ENCODE data around the gene CPNE6. TPM values are rescaled to one million over a fixed set of nuclear protein-coding genes. Genes with fewer than 3 reads are reported as not detected.

Gene CPNE6
- polyA plus RNA-seq, 1 donor (not counting 4 experiments of a cell fraction or from before 2014, with no cell fraction given) = not detected

DNA sequence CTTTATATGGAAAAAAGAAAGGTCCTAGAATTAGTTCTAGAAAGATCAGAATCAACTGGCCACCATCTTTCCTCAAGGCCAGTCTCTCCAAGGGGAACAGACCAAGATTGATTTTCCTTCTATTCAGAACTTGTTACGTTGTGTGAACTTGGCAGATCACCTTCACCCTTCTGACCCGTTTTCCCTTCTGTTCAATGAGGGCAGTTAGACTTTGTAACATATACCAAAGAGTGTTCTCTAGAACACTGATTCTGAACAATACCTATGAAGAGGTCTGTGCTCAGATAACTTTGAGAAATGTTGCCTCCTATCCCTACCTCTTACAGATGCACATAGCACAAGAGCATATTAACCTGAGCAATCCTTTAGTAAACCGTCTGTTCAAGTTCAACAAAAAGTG, 12.1 kb downstream of the CPNE6 start:
- TF ChIP-seq EZH2 (IDR thresholded peaks at IDR 0.05; ENCODE audit: low read length) = no peak
- TF ChIP-seq, protein P1, sequence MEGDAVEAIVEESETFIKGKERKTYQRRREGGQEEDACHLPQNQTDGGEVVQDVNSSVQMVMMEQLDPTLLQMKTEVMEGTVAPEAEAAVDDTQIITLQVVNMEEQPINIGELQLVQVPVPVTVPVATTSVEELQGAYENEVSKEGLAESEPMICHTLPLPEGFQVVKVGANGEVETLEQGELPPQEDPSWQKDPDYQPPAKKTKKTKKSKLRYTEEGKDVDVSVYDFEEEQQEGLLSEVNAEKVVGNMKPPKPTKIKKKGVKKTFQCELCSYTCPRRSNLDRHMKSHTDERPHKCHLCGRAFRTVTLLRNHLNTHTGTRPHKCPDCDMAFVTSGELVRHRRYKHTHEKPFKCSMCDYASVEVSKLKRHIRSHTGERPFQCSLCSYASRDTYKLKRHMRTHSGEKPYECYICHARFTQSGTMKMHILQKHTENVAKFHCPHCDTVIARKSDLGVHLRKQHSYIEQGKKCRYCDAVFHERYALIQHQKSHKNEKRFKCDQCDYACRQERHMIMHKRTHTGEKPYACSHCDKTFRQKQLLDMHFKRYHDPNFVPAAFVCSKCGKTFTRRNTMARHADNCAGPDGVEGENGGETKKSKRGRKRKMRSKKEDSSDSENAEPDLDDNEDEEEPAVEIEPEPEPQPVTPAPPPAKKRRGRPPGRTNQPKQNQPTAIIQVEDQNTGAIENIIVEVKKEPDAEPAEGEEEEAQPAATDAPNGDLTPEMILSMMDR (optimal IDR thresholded peaks at IDR 0.05 in 1 of 3, IDR thresholded peaks at IDR 0.05 in 1 of 3, conservative IDR thresholded peaks at IDR 0.05 in 1 of 3; ENCODE audit: extremely low read depth in 1 of 3, insufficient read depth in 2 of 3, low read length in 3 of 3) = no peak
- H4K20me1 ChIP-seq (ENCODE audit: control insufficient read depth, extremely low read depth, insufficient read depth, low read length) = no peaks in the 10 kb centered on the region
- H3K9ac ChIP-seq (ENCODE audit: control insufficient read depth, extremely low read depth, insufficient read depth, low read length) = no peak overlapping the region
- H2AFZ ChIP-seq (ENCODE audit: control insufficient read depth, low read length) = no peak overlapping the region
- no peak overlapping the region for H3K4me3 ChIP-seq (ENCODE audit: control insufficient read depth in 2 of 3, extremely low read depth in 1 of 3, insufficient read depth in 2 of 3, low read depth in 1 of 3, low read length in 3 of 3)
- no peaks in the 10 kb centered on the region for H3K9me3 ChIP-seq (ENCODE audit: control insufficient read depth, low read depth, low read length)
- H3K36me3 ChIP-seq (ENCODE audit: control insufficient read depth in 2 of 2, extremely low read depth in 1 of 2, insufficient read depth in 2 of 2, low read length in 2 of 2) = no peaks in the 10 kb centered on the region
- peaks cover 14% of the 10 kb centered on the region for H3K27me3 ChIP-seq (ENCODE audit: control insufficient read depth, extremely low read depth, insufficient read depth, low read length)
- no peak overlapping the region for H3K4me2 ChIP-seq (ENCODE audit: control insufficient read depth, extremely low read depth, insufficient read depth, low read depth, low read length)
- no peak overlapping the region for H3K27ac ChIP-seq (ENCODE audit: control insufficient read depth, insufficient read depth, low read length)
- FAIRE-seq (no peak), DNase-seq (ENCODE audit: low read depth, low spot score) (no peak)
- H3K9me1 ChIP-seq (ENCODE audit: control insufficient read depth, extremely low read depth, insufficient read depth, low read length) = no peaks in the 10 kb centered on the region
- dilution Hi-C loops (cut with MboI; ENCODE audit: extremely low pct_ligation_motif_present, low sequenced_read_pairs) = no loop called here
- H3K4me1 ChIP-seq (ENCODE audit: control insufficient read depth, extremely low read depth, insufficient read depth, low read length) = peaks cover 5% of the 10 kb centered on the region
- no peaks in the 10 kb centered on the region for H3K79me2 ChIP-seq (ENCODE audit: control insufficient read depth, insufficient read depth, low read length)

GRCh38 chr14:24084440-24084839, 13.1 kb downstream of the CPNE6 start:
- dilution Hi-C loops (cut with MboI; ENCODE audit: extremely low pct_ligation_motif_present, low sequenced_read_pairs) = no loop called here
- no peaks in the 10 kb centered on the region for H3K36me3 ChIP-seq (ENCODE audit: control insufficient read depth in 2 of 2, extremely low read depth in 1 of 2, insufficient read depth in 2 of 2, low read length in 2 of 2)
- no peak for DNase-seq (ENCODE audit: low read depth, low spot score)
- H3K27me3 ChIP-seq (ENCODE audit: control insufficient read depth, extremely low read depth, insufficient read depth, low read length) = peaks cover 14% of the 10 kb centered on the region
- no peak for FAIRE-seq
- no peaks in the 10 kb centered on the region for H3K79me2 ChIP-seq (ENCODE audit: control insufficient read depth, insufficient read depth, low read length)
- H3K4me1 ChIP-seq (ENCODE audit: control insufficient read depth, extremely low read depth, insufficient read depth, low read length) = peaks cover 5% of the 10 kb centered on the region
- no peaks in the 10 kb centered on the region for H3K9me1 ChIP-seq (ENCODE audit: control insufficient read depth, extremely low read depth, insufficient read depth, low read length)
- no peaks in the 10 kb centered on the region for H4K20me1 ChIP-seq (ENCODE audit: control insufficient read depth, extremely low read depth, insufficient read depth, low read length)
- H3K27ac ChIP-seq (ENCODE audit: control insufficient read depth, insufficient read depth, low read length) = no peak overlapping the region
- TF ChIP-seq, protein P1 (optimal IDR thresholded peaks at IDR 0.05 in 1 of 3, IDR thresholded peaks at IDR 0.05 in 1 of 3, conservative IDR thresholded peaks at IDR 0.05 in 1 of 3; ENCODE audit: extremely low read depth in 1 of 3, insufficient read depth in 2 of 3, low read length in 3 of 3) = no peak
- TF ChIP-seq EZH2 (IDR thresholded peaks at IDR 0.05; ENCODE audit: low read length) = no peak
- H3K4me2 ChIP-seq (ENCODE audit: control insufficient read depth, extremely low read depth, insufficient read depth, low read depth, low read length) = no peak overlapping the region
- H3K4me3 ChIP-seq (ENCODE audit: control insufficient read depth in 2 of 3, extremely low read depth in 1 of 3, insufficient read depth in 2 of 3, low read depth in 1 of 3, low read length in 3 of 3) = no peak overlapping the region
- no peak overlapping the region for H3K9ac ChIP-seq (ENCODE audit: control insufficient read depth, extremely low read depth, insufficient read depth, low read length)
- H2AFZ ChIP-seq (ENCODE audit: control insufficient read depth, low read length) = no peak overlapping the region
- H3K9me3 ChIP-seq (ENCODE audit: control insufficient read depth, low read depth, low read length) = no peaks in the 10 kb centered on the region
